ENCODE data around the gene CKAP5.

- TF ChIP-seq CTCF (IDR thresholded peaks at IDR 0.05): no peak
- no peak for TF ChIP-seq EZH2phosphoT487 (IDR thresholded peaks at IDR 0.05)
- peak; percentile 8 for TF ChIP-seq EZH2 (IDR thresholded peaks at IDR 0.05)
These were observed 144.9 kb downstream of the CKAP5 start for GRCh38 chr11:46701078-46701654.

Data from neural progenitor cell (in vitro differentiated cells).